ENCODE results near the gene TNRC6A. TPM values are rescaled to one million over a fixed set of nuclear protein-coding genes. Genes with fewer than 3 reads are reported as not detected.
A peak's percentile ranks its signal among the peaks of the same experiment; 100 is the strongest.
"Not testable (repeated sequence)": the region's sequence is repeated elsewhere in the genome, so short reads cannot be mapped to it uniquely, and the experiment has no call there.

Gene TNRC6A
- total RNA-seq, 4 donors from 2014 or later, result 45.8 to 70.7 (median 57.4) TPM

- H3K27ac ChIP-seq, result peak overlapping the region; percentile 39 to 63 (median 53)
- H3K27me3 ChIP-seq, result no peaks in the 10 kb centered on the region
- TF ChIP-seq POLR2A (IDR thresholded peaks at IDR 0.05) (no peak), CTCF (IDR thresholded peaks at IDR 0.05) (peak in 2 of 6 experiments; percentile 15 to 28)
- H3K9me3 ChIP-seq, result no peaks in the 10 kb centered on the region
- H3K4me1 ChIP-seq, result peaks cover 0 to 4% of the 10 kb centered on the region in 2 donors
- intact Hi-C loops (cut with DNase I), result no loop called here
- peak; percentile 53 to 58 for DNase-seq
- WGBS, 2 donors, result 64% methylated on average over 11 of the region's 11 CpGs
- no peaks in the 10 kb centered on the region for H3K36me3 ChIP-seq
- H3K4me3 ChIP-seq (replicated peaks in 1 of 3), result no peak overlapping the region
These were observed 28.7 kb upstream of the TNRC6A start for GRCh38 chr16:24700549-24701392.

- intact Hi-C loops (cut with DNase I), result no loop called here
- Histone ChIP-seq H3K27ac (peak overlapping the region; percentile 28 to 47 (median 39)), H3K9me3 (no peaks in the 10 kb centered on the region), H3K4me3 (replicated peaks in 1 of 3) (no peak overlapping the region), H3K27me3 (no peaks in the 10 kb centered on the region), H3K36me3 (no peaks in the 10 kb centered on the region), H3K4me1 (peaks cover 0 to 4% of the 10 kb centered on the region in 2 donors)
- DNase-seq, result peak in 1 of 2 donors; percentile 7
- 34 to 37% methylated on average over 5 of the region's 5 CpGs for WGBS, 2 donors
- TF ChIP-seq CTCF (IDR thresholded peaks at IDR 0.05), result no peak
- no peak for TF ChIP-seq POLR2A (IDR thresholded peaks at IDR 0.05)
These were observed 27.9 kb upstream of the TNRC6A start for GRCh38 chr16:24701521-24701951.

- H3K9me3 ChIP-seq; intact Hi-C loops (cut with DNase I); H3K36me3 ChIP-seq; H3K4me1 ChIP-seq; H3K27ac ChIP-seq; H3K4me3 ChIP-seq (replicated peaks in 1 of 3); H3K27me3 ChIP-seq; DNase-seq: not testable (repeated sequence)
- 64 to 68% methylated on average over 7 of the region's 7 CpGs for WGBS, 2 donors
These were observed 21.7 kb upstream of the TNRC6A start for GRCh38 chr16:24707760-24708159.

- H3K4me1 ChIP-seq, result no peaks in the 10 kb centered on the region
- intact Hi-C loops (cut with DNase I), result no loop called here
- H3K4me3 ChIP-seq (replicated peaks in 1 of 3), result no peak overlapping the region
- no peaks in the 10 kb centered on the region for H3K9me3 ChIP-seq
- no peak overlapping the region for H3K27ac ChIP-seq
- H3K36me3 ChIP-seq, result no peaks in the 10 kb centered on the region
- TF ChIP-seq POLR2A (IDR thresholded peaks at IDR 0.05) (no peak), CTCF (IDR thresholded peaks at IDR 0.05) (no peak)
- no peak for DNase-seq
- no peaks in the 10 kb centered on the region for H3K27me3 ChIP-seq
These were observed 16.1 kb upstream of the TNRC6A start for GRCh38 chr16:24713379-24713778.

- no peaks in the 10 kb centered on the region for H3K4me1 ChIP-seq
- no peak overlapping the region for H3K4me3 ChIP-seq (replicated peaks in 1 of 3)
- H3K36me3 ChIP-seq, result no peaks in the 10 kb centered on the region
- H3K27ac ChIP-seq, result no peak overlapping the region
- no peaks in the 10 kb centered on the region for H3K9me3 ChIP-seq
- TF ChIP-seq POLR2A (IDR thresholded peaks at IDR 0.05) (no peak), CTCF (IDR thresholded peaks at IDR 0.05) (no peak)
- WGBS, 2 donors, result 53 to 69% methylated on average over 6 of the region's 6 CpGs
- no peaks in the 10 kb centered on the region for H3K27me3 ChIP-seq
- intact Hi-C loops (cut with DNase I), result no loop called here
- no peak for DNase-seq
These were observed 12.0 kb upstream of the TNRC6A start for GRCh38 chr16:24717411-24717810.
